ENCODE data around the gene MORC4.

DNA sequence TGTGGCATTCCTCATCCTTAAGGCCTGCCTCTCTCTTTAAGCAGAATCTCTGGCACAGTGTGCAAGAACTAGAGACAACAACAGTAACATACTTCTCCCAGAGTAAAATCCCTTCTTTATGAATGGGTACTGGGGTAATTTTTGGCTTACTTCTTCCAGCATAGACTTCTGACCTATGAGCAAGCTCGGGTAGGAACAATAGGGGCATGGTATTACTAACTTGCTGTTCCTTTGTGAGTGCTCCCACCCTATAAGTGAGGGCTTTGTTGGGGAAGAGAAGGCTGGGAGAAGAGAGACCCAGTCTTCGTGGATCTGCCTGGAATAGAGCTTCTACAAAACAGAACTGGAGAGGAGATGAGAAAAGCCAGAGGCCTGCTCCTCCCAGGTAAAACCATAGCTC, 49.6 kb downstream of the MORC4 start:
- TF ChIP-seq, protein P1, sequence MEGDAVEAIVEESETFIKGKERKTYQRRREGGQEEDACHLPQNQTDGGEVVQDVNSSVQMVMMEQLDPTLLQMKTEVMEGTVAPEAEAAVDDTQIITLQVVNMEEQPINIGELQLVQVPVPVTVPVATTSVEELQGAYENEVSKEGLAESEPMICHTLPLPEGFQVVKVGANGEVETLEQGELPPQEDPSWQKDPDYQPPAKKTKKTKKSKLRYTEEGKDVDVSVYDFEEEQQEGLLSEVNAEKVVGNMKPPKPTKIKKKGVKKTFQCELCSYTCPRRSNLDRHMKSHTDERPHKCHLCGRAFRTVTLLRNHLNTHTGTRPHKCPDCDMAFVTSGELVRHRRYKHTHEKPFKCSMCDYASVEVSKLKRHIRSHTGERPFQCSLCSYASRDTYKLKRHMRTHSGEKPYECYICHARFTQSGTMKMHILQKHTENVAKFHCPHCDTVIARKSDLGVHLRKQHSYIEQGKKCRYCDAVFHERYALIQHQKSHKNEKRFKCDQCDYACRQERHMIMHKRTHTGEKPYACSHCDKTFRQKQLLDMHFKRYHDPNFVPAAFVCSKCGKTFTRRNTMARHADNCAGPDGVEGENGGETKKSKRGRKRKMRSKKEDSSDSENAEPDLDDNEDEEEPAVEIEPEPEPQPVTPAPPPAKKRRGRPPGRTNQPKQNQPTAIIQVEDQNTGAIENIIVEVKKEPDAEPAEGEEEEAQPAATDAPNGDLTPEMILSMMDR (IDR thresholded peaks at IDR 0.05) = no peak
- TF ChIP-seq POLR2A (IDR thresholded peaks at IDR 0.05) = no peak

All from vagina (tissue), 2 donors.